Measurements from ENCODE around the gene APMAP.

APMAP gene

DNA sequence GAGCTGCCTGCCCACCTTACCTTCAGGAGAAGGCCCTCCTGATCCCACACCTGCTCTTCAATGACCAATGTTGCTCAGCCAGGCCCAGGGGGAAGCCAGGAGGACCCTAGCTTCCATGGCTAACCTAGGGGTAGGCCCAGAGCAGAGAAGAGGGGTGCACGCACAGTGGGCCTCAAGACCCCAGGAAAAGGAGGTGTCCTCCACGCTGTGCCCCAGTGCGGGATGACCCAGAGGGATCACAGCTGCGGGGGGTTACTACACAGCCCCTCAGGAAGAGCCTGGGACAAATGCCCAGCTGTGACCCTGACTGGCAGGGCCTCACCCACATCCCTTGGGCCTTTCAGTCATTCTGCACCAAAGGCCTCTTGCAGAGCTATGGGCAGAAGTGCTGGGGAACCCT lies 31.6 kb upstream of the APMAP start:
- no peak for DNase-seq

DNA sequence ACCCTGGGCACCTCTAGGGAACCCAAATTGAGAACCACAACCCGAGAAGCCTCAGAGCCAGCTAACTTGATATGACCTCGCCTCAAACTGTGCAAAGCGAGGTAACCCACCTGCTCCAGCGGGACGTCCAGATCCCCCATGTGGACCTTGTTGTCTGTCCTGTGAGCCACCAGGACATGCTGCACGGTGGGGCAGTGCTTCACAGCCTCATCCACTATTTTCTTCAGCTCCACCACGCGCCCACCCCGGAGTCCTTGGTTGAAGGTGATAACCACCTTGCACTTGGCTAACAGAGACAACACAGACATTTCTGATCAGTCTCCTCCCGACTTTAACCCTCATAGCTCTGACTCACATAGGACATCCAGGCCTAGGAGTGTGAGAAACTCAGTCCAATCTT lies 30.8 kb upstream of the APMAP start:
- DNase-seq: no peak

DNA sequence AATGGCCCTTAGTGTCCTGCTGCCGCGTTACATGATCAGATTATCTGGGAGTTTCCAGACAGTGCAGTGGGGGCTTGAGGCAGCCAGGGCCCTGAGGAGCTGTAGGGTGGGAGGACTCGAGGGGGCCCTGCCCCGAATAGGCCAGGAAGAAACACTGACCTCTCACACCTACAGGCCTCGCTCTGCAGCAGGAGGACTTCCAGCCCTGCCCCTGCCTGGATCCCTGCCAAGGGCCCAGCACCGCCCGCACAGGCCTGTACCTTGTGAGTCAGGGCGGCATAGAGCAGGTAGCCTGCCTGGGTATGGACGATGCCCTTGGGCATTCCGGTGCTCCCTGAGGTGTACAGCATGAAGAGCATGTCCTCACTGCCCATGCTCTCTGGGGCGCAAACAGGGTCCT lies 30.1 kb upstream of the APMAP start:
- no peak for DNase-seq

DNA sequence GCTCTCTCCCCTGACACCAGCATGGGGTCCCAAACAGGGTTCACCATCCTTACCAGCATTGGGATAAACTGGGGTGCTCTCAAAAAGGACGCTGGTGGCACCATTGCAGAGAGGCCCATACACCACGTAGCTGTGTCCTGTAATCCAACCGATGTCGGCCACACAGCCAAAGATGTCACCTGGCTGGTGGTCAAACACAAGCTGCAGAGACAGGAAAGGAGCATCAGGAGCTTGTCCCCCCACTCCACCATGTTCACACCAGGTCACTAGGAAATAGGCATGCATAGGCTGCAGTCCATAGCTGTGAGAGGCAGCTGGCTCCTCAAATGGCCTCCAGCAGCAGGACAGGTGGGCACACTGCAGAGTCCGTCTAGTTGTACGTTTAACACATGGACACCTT lies 28.8 kb upstream of the APMAP start:
- DNase-seq: no peak

DNA sequence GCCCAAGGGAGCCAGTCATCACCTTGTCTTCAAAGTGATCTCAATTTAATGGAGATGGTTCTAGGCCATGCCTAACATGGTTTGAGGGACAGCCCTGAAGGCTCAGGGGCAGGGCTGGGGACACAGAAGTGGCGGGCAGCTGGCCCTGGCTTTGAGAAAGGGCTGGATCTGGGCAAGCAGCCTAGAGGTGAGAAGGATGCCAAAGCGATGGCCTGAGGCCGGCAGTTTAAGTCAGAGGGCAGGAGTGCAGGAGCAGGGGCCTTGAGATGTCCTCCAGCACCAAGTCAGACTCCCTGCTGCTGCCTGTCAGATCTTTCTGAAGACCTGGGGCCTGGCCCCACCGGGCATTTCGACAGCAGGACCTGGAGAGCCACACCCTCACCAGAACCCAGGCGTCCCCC lies 28.4 kb upstream of the APMAP start:
- no peak for DNase-seq

DNA sequence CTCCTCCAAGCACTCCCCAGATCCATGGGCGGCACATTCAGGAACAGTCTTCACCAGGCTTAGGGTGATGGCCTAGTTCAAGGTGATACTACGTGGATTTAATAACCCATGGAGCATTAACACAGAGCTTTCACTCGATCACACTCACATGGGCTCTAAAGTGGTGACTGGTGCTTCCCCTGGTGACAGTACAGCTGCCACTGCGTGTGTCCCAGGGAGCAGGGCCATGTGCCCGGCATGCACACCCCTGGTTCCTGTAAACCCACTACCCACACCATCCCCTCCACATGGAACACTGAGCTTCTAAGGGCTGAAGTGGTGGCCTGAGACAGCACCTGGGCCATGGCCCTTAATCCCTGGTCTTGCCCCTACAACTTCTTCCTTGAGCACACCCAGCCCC lies 27.8 kb upstream of the APMAP start:
- DNase-seq: no peak

DNA sequence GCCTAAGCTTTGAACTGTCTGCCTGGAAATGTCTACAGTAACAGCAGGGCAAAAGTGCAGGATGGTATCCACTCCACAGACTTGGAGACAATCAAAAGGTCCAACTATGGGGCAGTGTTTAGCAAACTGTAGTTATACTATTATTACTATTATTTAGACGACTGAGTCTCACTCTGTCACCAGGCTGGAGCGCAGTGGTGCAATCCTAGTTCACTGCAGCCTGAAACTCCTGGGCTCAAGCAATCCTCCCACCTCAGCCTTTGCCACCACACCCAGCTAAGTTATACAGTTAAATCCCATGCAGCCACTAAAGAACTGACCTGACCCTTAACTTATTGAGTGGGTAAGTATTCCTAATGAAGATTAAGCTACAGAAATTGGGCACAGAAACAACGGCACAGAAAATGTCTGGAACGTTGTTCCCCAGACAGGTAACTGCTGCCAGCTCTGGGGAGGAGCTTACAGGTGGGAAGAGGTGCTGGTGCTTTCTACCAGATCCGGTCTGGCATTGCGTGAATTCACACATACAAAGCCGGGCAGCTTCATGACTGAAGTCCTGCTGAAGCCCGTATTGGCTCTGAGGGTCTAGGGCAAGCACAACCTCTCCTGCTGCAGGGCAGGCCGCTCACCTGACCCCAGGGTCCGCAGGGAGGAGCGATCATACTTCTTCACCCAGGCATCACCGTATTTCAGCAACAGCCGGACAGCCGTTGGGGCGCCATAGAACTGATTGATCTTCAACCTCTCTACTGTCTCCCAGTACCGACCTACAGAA lies 27.0 kb upstream of the APMAP start:
- DNase-seq: no peak

DNA sequence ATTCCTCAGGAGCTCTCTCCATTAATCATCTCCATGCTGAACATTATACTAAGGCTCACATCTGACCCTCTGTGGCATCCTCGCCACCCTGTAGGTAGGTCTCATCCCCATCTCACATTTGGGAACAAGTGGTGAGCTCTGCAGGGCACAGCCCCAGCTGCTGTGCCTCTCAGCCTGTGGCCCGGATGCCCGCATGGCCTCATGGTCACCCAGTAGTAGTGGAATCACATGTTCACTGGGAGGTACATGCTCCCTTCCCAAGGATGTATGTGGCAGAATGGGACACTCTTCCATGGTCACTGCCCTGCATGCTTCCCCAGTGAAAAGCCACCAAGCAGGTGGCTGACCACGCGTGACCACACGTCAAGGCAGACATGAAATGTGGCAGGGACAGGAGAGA lies 26.3 kb upstream of the APMAP start:
- no peak for DNase-seq

DNA sequence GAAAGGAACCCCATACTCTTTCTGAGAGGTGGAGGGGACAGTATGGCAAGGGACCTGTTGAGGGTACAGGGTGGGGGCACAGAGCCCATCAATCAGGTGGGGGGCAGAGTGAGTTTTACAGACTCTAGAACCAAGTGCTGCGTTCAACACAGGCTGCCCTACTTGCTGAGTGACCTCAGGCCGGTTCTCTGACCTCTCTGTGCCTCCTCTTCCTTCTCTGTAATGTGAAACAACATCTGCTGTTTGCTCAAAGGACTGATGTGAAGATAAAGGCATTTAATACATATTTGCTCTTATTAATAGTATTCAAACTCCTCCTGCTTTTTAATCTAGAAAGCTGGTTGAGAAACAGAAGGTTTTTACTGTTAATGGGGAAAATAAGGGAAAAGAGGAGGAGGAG lies 25.9 kb upstream of the APMAP start:
- DNase-seq: no peak

DNA sequence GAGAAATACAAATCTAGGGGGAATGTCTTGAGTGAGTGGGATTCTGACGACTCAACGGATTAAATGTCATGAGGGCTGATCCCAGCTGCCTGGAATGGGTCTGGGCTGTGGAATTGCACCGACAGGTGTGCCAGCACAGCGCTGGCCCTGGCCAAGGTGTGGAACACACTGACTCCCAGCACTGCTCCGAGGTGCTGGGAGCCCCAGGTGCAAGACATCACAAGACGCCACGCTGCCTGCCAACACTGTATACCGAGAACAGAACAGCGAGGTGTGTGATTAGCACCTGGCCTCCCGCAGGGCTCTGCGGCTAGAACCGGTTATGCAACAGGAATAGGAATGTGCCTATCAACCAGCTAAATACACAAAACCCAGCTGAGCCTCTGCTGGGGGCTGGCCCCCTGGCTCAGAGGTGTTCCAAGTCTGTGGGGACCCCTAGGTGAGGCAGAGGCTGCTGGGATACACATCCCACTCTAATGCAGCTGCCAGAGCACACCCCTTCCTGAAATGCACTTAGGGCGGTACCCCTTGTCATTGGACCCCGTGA lies 24.8 kb upstream of the APMAP start:
- DNase-seq: no peak

DNA sequence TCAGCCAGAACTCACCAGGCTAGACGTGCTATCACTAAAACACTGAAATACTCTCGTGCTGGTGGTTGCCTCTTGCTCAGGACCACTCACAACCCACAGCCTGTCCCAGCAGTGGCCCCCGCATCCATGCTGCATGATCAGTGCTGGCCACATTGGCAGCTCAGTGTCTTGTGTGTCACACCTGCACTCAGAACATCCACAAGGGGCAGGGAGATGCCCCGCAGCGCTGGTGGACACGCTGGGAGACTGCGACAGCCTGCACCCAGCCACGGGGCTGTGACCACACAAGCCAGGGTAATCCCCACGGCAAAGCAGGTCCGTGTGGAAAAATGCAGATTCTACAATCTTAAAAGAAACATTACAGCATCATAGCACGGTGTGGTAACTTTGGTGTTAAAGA lies 23.9 kb upstream of the APMAP start:
- DNase-seq: no peak

DNA sequence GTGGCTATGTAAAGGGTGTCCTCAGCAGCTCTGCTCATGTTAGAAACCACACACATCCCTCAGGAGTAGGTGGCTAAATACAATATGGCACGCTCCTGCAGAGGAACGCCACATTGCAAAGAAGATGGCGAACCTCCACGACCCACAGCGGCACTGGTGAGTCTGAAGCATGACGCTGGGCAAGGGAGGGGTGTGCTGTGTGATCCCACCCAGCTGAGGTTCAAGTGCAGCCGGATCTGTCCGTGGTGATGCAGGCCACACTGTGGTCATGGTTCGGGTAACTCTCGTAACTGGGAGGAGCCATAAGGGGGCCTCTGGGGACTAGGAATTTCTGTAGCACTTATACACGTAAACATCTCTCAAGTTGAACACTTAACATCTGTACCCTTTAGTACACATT lies 23.4 kb upstream of the APMAP start:
- DNase-seq: no peak

DNA sequence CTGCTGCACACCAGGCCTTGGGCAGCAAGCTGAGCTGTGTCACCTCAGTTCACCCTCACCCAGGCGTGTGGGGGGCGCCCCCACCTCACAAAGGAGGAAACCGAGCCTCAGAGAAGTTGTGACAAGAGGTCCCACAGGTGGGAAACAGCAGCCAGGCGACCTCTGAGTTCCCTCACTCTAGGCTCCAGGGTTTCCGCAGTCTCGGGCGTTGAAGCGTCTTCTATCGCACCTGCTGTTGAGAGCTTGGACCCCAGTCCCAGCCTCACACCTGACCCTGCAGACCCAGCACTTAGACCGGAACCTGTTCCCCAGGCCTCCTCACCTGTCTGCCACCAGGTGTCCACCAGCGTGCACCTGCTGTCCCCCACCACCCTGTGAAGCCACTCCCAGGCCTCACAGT lies 22.3 kb upstream of the APMAP start:
- DNase-seq: no peak

DNA sequence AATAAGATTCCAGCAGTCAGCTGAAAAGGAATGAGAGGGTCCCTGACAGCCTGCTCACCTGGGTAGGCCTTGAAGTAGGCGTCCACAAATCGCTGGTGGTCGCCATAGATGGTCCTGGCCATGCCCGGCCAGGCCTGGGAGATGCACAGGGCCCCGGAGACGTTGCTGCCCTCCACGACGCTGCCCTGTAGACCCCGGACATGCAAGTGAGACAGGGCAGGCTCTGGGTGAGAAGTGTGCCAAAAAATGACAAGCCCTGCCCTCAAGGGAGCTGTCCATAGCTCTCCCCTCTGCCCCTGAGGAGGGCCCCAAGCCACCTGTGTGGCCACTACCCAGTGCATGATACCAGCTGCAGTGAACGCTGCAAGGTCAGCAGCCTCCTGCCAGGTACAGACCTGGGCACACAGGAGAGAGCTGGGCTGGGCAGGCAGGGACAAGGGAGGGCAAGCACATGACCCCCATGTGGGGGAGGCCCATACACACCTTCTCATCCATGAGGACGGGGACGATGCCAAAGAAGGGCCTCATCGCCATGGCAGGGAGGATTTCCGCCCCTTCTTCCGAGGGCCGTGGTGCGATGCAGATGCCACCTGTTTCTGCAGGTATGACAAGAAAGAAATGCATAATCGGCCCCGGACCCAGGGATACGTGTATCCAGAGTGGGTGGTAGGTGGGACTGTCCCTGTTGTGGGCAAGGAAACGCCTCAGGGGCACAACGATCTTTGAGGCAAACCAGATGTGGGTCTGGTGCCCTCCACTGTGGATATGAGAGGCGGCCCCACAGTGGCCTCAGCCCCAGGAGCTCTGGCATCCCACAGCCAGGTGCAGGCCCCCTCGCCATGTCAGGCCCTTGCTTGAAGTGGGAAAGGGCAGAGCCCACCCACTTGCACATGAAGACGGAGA lies 21.2 kb upstream of the APMAP start:
- no peak for DNase-seq

DNA sequence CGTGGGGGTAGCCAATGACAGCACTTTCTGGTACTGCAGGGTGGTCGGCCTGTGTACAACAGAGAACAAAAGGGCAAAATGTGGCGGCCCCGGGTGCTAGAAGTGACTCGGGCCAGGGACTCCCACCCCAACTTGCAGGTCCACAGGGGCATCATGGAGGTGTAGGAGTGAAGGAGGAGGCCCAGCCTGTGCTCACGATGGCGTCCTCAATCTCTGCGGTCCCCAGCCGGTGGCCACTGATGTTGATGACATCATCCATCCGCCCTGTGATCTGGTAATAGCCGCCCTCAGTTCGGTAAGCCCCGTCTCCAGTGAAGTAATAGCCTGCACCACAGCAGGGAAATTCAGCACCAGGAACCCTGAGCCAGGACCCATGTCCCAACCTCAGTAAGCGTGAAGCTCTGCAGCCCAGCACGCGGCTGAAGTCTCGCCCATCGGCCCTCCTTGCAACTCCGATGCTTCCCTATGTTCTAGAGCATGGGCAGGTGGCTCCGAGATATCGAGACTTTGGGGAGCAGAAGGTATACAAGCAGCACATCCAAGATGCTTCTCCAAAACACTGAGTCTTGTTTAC lies 20.2 kb upstream of the APMAP start:
- no peak for DNase-seq

DNA sequence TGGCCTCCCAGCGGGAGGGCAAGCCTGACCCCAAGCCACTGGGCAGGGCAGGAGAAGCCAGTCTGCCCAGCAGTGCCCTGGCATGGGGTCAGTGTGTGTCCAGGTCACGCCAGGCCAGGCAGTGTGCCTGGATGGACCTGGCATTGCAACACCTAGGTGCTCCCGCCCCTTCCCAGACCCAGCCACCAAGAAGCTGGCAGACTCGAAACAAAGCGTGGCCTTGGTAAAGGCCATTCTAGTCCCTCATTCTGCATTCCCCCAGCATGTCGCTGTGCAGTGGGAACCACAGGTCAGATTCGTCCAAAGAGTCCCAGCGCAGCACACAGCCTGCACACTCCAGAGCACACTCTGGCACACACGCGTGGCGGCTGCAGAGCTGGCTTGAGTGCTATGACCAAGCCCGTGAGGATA lies 19.3 kb upstream of the APMAP start:
- no peak for DNase-seq

DNA sequence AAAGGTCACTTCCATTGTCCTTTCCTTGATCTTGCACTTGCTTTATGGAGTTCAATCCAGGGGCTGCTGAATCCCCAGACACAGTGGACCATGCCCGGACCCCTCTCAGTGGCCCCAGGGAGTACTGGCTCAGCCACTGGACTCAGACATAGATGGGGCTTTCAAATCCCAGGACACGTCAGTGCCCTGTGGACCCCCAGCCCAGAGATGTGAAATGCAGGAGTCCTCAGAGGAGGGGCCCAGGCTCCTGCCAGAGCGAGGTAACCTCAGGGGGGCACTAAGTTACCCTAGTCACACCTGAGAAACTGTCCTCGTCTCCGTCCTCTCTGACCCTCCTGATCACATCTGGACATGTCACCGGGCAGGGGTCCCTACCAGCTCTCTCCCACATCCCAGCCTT lies 18.7 kb upstream of the APMAP start:
- DNase-seq: no peak

DNA sequence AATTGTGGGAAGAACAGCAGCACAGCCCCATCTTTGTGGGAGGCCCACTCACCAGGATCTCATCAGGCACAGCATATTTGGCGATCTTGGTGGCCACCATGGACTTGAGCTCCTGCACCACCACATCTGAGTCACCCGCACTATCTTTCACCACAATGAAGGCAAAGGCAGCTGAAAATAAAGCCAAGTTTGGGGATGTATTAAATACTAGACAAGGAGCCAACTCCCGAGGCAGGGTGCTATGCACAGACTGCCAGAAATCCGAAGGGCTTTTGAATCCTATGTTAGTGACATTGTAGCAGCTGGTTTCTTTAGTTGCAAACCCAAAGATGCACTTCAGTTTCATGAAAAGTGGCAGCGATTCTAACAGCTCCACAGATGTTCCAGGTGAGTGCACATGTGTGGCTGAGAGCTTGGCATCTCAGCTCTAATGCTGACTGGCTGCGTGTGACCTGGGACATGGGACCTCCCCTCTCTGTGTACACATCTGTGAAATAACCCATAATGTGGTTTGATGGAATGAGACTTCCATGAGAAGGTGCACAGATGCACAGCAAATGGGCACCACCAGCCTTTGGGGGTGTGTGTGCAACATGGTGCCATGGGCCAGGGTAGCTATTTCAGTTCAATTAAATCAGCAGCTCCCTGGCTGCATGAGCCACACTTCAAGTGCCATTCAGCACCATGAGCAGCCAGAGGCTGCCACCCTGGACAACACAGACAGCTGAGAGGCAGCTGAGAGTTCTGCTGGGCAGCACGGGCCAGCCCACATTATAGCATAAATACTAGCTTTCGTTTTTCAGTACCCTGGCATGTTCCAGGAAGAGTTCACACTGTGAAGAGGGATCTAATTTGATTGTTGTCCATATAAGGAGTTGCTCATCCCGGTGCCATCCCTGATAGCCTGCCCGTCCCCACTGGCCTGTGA lies 16.9 kb upstream of the APMAP start:
- no peak for DNase-seq

DNA sequence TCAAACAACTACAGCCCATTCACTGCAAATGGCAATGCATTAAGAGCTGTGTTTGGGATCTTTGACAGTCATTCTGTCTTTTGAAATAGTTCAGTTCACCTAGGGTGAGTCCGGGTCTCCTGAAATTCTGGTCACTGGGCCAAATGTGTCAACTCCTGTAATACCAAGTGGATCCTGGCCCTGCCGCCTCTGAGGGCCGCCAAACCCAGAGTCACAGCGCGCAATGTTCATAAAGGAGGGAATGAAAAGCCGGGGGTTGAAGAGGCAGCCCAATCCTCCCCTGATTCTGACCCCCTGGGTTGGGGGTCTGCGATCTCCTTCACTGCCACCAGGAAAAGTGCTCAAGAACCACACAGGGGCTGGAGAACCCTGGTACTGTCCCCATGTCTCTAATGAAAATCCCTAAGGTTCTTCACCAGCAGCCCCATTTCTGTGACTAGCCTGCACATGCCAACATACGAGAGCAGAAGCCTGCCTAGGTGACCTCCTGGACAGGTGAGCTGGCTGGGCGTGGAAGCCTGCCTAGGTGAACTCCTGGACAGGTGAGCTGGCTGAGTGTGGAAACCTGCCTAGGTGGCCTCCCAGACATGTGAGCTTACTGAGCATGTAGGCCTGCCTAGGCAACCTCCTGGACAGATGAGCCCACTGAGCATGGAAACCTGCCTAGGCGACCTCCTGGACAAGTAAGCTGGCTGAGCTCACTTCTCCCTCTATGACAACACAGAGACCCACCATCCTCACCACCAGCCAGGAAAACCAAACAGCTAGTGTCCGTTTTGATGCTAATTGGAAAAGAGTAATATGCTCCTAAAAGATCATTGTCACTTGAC lies 16.1 kb upstream of the APMAP start:
- DNase-seq: no peak

DNA sequence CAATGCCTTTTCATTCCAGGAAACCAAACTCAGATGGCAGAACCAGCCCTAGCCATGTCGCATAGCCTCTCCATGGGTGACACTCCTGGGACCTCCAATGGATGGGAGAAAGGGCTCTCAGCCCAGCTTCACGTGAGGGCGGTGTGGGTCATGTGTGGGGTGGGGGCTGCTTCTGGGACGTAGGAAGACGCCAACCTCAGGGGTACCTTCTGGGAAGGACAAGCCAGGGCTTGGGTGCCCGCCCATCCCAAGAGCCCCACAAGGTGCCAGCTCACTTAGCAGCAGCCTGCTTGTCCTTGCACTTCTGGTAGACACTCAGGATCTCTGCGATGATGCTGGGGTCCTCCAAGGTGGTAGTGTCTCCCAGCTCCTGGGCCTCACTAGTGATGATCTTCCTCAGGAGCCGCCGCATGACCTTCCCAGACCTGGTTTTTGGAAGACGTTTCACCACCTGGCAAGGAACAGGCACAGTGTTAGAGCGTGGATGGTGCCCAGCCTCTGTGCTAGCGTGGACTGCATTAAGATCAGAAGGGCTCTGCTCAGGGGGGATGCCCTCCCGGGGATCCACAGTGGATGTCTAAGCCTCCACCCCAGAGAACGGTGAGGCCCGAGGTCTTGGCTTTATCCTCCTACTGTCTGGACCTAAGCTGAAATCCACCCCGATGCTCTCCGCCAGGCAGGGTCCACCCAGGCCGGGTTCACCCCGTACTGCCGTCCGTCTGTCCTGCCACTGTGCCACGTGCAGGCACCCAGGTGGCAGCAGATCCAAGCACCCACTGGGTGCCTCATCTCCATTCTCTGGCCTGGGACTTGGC lies 15.1 kb upstream of the APMAP start:
- DNase-seq: no peak
